ENCODE measurements around the gene SPOCK2. TPM values are rescaled to one million over a fixed set of nuclear protein-coding genes. Genes with fewer than 3 reads are reported as not detected.

SPOCK2 gene
- total RNA-seq, 1 experiment from 2014 or later: 0.33 TPM

DNA sequence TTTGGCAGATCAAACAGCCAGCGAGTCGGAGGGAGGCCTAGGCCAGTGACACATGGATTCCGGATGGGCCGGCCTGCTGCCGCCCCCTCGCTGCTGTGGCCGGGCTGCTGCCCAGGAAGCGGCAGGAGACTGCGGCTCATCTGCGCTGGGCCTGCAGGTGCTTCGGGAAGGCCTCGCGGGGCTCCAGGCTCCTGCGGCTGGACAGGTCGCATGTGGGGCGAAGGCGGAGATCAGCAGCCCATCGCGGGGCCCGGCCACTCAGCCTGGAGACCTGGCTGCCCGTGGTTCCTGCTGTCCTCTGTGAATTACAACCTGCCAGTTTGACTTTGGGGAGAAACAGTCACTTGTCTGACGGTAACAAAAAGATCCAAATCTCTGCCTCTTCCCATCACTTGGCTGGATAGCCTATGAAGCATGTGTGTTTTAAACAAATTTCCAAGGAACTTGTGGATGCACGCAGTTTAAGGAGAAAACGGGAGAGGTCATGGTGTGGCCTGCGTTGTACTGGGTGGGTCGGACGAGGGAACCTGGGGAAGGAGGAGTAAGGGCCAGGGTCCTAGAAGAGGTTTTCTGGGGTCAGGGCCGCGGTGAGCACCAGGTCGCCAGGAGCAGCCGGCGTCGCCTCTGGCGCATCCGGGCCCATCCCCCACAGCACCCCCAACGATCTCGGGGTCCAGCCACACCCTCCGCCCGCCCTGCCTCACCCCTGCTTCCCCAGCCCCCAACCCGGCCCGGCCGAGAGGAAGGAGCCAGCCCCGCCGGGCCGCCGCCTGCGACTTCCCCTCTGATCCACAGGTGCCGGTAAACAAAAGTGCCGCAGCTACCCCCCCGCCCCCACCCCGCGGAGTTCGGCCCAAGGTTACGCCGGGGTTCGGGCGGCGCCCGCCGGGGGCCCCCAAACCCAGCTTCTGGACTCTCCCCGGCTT lies 1.6 kb downstream of the SPOCK2 start:
- no peak overlapping the region for H3K4me2 ChIP-seq (ENCODE audit: low read length)
- no peak overlapping the region for H3K4me3 ChIP-seq (ENCODE audit: low read length)
- H2AFZ ChIP-seq (ENCODE audit: low read length): no peak overlapping the region
- H3K27ac ChIP-seq (ENCODE audit: low read length): no peak overlapping the region
- H3K79me2 ChIP-seq (ENCODE audit: low read length): no peaks in the 10 kb centered on the region
- peaks cover 7% of the 10 kb centered on the region for H3K4me1 ChIP-seq (ENCODE audit: insufficient read depth, low read length)
- no peaks in the 10 kb centered on the region for H3K27me3 ChIP-seq (ENCODE audit: low read length)
- H3K36me3 ChIP-seq (ENCODE audit: low read depth, low read length): no peaks in the 10 kb centered on the region
- no peaks in the 10 kb centered on the region for H3K9me3 ChIP-seq (ENCODE audit: low read length)
- H3K9me2 ChIP-seq (replicated peaks; ENCODE audit: low read length): no peaks in the 10 kb centered on the region
- BruUV-seq (replicated peaks): no TSS peak
- intact Hi-C loops (cut with micrococcal nuclease): no loop called here
- ChIA-PET POLR2A (ENCODE audit: unreplicated experiment) (no interaction called here), CTCF (no interaction called here)
- H3F3A ChIP-seq (ENCODE audit: low read length, unreplicated experiment): no peaks in the 10 kb centered on the region
- ATAC-seq (no peak), DNase-seq (no peak)
- no peak overlapping the region for H3K9ac ChIP-seq (ENCODE audit: low read length)
- no peak for TF ChIP-seq EZH2phosphoT487 (IDR thresholded peaks at IDR 0.05; ENCODE audit: borderline replicate concordance, low read length)
- TF ChIP-seq, protein P1, sequence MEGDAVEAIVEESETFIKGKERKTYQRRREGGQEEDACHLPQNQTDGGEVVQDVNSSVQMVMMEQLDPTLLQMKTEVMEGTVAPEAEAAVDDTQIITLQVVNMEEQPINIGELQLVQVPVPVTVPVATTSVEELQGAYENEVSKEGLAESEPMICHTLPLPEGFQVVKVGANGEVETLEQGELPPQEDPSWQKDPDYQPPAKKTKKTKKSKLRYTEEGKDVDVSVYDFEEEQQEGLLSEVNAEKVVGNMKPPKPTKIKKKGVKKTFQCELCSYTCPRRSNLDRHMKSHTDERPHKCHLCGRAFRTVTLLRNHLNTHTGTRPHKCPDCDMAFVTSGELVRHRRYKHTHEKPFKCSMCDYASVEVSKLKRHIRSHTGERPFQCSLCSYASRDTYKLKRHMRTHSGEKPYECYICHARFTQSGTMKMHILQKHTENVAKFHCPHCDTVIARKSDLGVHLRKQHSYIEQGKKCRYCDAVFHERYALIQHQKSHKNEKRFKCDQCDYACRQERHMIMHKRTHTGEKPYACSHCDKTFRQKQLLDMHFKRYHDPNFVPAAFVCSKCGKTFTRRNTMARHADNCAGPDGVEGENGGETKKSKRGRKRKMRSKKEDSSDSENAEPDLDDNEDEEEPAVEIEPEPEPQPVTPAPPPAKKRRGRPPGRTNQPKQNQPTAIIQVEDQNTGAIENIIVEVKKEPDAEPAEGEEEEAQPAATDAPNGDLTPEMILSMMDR (conservative IDR thresholded peaks at IDR 0.05; ENCODE audit: low read depth, low read length): no peak
- no peak for TF ChIP-seq EZH2 (IDR thresholded peaks at IDR 0.05; ENCODE audit: low read length, unreplicated experiment)
- H4K20me1 ChIP-seq (ENCODE audit: low read length): no peaks in the 10 kb centered on the region

DNA sequence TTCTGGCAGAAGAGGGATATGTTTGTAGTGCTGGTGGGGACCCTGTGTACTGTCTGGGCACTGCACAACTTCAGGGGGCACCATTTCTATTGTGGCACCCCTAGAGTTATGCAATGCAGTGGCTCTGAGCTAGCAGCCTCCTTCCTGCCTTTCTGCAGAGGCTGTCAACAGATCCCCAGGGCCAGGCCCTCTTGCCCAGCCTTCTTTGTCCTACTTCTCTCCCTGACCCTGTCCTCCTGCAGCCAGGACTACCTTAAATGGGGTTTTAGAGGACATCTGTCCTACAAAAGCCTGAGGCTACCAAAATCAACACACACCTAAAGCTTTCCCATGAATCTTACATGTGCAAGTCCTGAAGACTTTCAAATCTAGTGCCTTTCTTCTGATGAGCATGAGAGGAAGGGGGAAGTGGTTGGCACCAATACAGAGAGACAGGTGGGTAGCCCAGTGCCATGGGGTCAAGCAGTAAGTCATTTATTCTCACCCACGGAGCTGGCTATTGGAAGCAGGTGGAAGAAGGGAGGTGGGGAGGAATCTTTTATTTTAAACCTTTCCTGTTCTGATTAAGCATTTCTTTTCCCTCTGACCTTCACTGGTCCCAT lies 2.4 kb downstream of the SPOCK2 start:
- Histone ChIP-seq H3K9ac (ENCODE audit: low read length) (no peak overlapping the region), H3K36me3 (ENCODE audit: low read depth, low read length) (no peaks in the 10 kb centered on the region), H3K27me3 (ENCODE audit: low read length) (no peaks in the 10 kb centered on the region), H3K4me1 (ENCODE audit: insufficient read depth, low read length) (peaks cover 12% of the 10 kb centered on the region), H3F3A (ENCODE audit: low read length, unreplicated experiment) (no peaks in the 10 kb centered on the region), H3K79me2 (ENCODE audit: low read length) (no peaks in the 10 kb centered on the region), H2AFZ (ENCODE audit: low read length) (no peak overlapping the region), H3K9me3 (ENCODE audit: low read length) (no peaks in the 10 kb centered on the region), H3K4me3 (ENCODE audit: low read length) (no peak overlapping the region), H3K27ac (ENCODE audit: low read length) (no peak overlapping the region), H3K4me2 (ENCODE audit: low read length) (no peak overlapping the region), H4K20me1 (ENCODE audit: low read length) (no peaks in the 10 kb centered on the region), H3K9me2 (replicated peaks; ENCODE audit: low read length) (no peaks in the 10 kb centered on the region)
- BruUV-seq (replicated peaks): no TSS peak
- intact Hi-C loops (cut with micrococcal nuclease): no loop called here
- DNase-seq (no peak), ATAC-seq (no peak)
- no peak for TF ChIP-seq EZH2phosphoT487 (IDR thresholded peaks at IDR 0.05; ENCODE audit: borderline replicate concordance, low read length)
- TF ChIP-seq, protein P1 (conservative IDR thresholded peaks at IDR 0.05; ENCODE audit: low read depth, low read length): no peak
- TF ChIP-seq EZH2 (IDR thresholded peaks at IDR 0.05; ENCODE audit: low read length, unreplicated experiment): no peak
- CTCF ChIA-PET: no interaction called here
- POLR2A ChIA-PET (ENCODE audit: unreplicated experiment): no interaction called here

DNA sequence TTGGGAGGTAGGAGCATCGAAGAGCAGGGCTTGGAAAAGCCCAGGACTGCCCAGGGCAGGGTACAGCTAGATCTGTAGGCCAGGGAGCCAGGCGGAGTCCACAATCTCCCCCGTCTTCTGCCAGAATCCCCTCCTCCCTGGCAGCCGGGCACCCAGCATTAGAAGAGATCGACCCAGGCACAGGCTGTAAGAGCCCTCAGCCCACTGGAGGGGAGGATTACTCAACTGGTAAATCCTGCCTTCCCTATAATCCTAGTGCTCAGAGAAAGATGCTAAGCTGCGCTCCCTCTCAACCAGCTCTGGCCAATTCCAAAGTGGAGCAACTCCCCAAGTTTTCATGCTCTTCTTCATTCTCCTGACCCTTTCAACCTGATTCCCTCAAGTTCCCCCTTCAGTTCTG lies 3.2 kb downstream of the SPOCK2 start:
- Histone ChIP-seq H3K9me2 (replicated peaks; ENCODE audit: low read length) (no peaks in the 10 kb centered on the region), H3K4me3 (ENCODE audit: low read length) (no peak overlapping the region), H3K4me1 (ENCODE audit: insufficient read depth, low read length) (peaks cover 19% of the 10 kb centered on the region), H2AFZ (ENCODE audit: low read length) (no peak overlapping the region), H3K9ac (ENCODE audit: low read length) (no peak overlapping the region), H3K4me2 (ENCODE audit: low read length) (no peak overlapping the region), H3K9me3 (ENCODE audit: low read length) (no peaks in the 10 kb centered on the region), H3K79me2 (ENCODE audit: low read length) (no peaks in the 10 kb centered on the region), H3K27ac (ENCODE audit: low read length) (no peak overlapping the region), H3F3A (ENCODE audit: low read length, unreplicated experiment) (no peaks in the 10 kb centered on the region), H4K20me1 (ENCODE audit: low read length) (no peaks in the 10 kb centered on the region), H3K27me3 (ENCODE audit: low read length) (no peaks in the 10 kb centered on the region), H3K36me3 (ENCODE audit: low read depth, low read length) (no peaks in the 10 kb centered on the region)
- ATAC-seq: no peak
- ChIA-PET CTCF (no interaction called here), POLR2A (ENCODE audit: unreplicated experiment) (no interaction called here)
- no TSS peak for BruUV-seq (replicated peaks)
- DNase-seq: no peak
- TF ChIP-seq EZH2 (IDR thresholded peaks at IDR 0.05; ENCODE audit: low read length, unreplicated experiment) (no peak), EZH2phosphoT487 (IDR thresholded peaks at IDR 0.05; ENCODE audit: borderline replicate concordance, low read length) (no peak)
- TF ChIP-seq, protein P1 (conservative IDR thresholded peaks at IDR 0.05; ENCODE audit: low read depth, low read length): no peak
- intact Hi-C loops (cut with micrococcal nuclease): no loop called here
